Measurements from ENCODE around the gene SLC35F1.
A peak's percentile ranks its signal among the peaks of the same experiment; 100 is the strongest.

SLC35F1 gene

DNA sequence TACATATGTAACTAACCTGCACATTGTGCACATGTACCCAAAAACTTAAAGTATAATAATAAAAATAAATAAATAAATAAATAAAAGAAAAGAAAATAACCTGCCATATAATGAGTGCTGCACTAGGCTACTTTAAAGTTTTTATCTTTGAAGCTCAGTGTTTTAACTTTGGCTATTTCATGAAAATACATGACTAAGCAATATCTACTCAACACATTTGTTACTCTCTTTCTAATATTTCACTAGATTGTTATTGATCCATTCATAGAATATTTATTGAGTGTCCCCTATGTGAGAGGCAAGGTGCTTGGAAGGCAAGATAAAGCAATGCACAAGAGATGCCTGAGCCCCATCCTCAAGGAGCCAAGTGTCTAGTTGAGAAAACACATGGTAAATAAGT is 221.7 kb downstream of the SLC35F1 start:
- no peak for DNase-seq

DNA sequence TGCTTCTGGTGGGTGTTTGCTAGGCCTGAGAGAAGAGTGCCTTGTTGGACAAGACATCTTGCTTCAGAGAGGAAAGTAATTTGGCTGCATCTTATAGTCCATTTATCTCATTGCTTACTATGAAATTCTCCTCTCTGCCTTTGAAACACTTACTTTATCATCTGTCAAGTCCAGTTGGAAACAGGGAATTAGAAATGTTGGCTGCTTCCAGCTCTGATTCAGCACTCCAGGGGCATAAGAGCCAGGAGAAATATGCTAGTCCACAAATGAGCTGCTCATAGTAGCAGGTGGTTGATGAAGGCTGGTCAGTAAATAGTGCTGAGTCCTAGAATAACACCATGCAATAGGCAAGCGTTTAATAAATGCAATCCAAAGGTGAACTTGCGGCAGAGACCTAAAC is 227.1 kb downstream of the SLC35F1 start:
- no peak for DNase-seq

DNA sequence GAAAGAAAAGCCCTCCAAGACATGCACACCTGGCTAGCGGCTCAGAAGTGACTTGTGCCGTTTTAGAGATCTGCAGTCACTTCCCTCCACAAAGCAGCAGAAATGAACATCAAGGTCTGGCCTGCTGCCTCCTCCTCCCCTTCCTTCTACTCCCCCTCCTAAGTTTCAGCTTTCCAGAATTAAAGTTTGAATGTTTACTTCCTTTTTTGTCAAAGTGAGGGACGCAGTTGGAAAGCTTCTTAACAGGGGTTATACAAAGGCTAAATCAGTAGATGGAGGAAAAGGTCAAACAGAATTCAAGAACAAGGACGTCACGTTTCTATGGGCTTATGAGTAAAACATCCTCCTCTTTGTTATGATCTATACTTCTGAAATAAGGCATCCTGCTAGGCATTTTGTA is 227.7 kb downstream of the SLC35F1 start:
- DNase-seq, result no peak

DNA sequence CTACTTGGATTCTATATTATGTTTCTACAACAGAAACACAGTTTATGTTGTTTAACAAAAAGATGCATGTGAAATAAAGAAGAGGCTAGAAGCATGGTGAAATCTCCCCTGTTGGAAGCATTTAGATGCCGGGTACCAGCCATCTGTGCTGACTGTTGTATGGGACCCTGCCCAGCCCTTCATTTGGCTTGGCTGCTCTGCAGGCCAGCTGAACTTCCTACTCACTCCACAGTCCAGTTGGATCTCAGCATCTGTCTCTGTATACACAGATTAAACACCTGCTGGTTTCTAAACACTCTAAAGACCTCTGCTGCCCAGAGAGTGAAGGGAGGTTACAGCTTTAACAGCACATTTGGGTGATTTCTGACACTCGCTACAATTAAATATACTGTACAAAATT is 228.3 kb downstream of the SLC35F1 start:
- DNase-seq, result no peak

DNA sequence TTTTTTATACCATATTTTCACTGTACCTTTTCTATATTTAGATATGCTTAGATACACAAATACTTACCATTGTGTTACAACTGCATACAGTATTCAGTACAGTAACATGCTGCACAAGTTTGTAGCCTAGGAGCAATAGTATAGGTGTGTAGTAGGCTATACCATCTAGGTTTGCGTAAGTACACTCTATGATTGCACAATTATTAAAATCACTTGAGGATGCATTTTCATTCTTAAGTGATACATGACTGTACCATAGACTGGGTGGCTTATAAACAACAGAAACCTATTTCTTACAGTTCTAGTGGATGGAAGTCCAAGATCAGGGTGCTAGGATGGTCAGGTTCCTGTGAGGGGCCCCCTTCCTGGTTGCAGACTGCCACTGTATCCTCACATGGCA is 234.1 kb downstream of the SLC35F1 start:
- no peak for DNase-seq

DNA sequence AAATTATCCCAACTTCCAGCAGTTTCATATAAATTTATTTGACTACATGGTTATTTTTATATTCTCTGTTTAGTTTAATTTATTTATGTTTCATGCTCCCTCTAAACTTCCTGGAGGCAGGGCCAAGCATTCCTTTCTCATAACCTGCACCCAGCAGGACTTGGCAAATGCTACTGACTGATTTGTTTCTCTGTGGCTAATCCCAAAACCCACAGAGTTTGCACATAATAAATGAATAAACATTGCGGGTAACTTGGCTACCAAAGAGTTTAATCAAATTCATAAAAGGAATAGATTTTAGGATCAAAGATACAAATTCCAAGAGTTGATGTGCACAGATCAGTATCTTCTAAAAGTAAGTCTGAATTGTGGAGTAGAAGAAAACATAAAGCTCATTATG is 239.5 kb downstream of the SLC35F1 start:
- no peak for DNase-seq

DNA sequence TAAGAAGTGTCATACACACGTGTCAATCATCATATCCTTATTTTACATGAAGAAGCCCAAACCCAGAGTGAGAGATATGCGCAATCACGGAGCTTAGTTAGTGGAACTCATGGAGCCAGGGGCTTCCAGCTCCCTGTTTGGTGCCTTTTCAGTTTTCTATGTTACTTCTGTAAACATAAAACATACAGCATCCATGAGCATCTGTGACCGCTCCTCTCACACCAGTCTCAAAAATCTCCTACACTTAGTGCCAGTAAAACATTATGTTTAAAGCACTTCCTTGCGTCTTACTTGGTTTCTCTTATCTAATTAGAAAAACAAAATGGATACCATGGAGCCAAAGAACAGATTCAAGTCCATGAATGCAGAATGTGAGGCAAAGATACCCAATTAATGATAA is 240.4 kb downstream of the SLC35F1 start:
- no peak for DNase-seq

DNA sequence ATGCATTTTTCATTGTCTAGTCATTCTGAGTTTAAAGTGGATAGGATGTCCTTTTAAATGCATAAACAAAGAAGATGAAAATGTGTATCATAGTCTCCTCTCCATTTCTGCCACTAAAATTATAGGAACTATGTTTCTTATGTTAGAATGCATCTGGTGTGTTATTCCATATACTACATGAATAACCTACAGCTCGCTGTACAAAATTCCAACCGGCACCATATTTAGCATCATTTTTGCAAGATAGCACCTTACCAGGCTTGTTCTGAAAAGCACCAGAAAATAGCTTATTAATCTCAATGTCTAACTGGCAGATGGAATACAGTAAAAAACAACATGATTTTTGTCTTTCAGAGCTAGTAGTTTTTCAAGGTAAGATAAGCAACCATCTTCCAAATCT is 241.5 kb downstream of the SLC35F1 start:
- DNase-seq, result no peak

DNA sequence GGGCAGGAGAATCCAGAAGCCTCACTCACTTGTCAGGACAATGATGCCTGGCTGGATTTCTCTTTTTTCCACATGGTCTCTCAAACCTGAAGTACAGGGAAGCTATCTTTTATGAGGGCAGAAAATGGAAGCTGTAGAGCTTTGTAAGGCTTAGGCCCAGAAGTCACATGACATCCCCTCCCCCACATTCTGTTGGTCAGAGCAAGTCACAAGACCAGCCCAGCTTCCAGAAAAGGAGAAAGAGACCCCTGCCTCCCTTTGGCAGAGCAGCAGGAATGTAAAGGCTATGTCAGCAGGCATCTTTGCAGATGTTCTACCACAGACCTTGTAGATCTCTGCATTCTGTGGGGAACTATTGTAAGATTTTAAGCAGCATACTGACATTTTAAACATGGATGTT is 245.5 kb downstream of the SLC35F1 start:
- DNase-seq, result no peak

DNA sequence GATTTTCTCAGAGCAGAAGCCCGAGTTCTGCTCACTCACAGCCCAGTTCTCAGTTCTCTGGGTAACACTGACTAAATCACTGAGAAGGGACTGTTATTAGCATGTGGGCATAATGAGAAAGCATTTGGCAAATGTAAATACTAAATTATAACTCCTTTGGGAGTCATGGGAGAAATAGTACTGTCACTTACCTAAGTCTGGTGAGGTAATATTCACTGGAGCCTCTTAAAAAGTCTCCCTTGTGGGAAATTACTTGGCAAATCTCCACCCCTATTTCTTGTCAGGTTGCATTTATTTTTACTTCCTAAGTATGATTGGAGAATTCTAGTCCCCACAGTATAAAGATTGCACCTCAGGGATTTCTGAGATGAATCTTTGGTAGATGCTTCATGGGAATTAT is 254.3 kb downstream of the SLC35F1 start:
- no peak for DNase-seq

DNA sequence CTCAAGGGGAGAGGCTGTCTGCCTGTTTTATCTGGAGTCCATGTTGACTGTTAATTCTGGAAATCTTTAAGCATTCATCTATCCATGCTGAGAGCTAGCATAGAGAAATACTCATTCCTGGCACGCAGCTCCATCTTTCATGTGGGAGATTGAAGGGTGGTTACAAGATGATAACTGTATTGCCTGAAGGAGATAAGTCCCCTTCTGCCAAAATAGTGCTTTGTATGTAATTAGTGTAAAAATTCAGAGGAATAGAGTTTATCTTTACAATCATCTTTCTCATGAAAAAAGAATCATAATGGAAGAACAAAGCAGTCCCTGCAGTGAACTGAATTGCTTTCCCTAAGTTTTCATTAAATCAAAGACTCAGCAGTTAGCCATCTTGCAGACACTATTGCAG is 256.5 kb downstream of the SLC35F1 start:
- DNase-seq, result no peak

DNA sequence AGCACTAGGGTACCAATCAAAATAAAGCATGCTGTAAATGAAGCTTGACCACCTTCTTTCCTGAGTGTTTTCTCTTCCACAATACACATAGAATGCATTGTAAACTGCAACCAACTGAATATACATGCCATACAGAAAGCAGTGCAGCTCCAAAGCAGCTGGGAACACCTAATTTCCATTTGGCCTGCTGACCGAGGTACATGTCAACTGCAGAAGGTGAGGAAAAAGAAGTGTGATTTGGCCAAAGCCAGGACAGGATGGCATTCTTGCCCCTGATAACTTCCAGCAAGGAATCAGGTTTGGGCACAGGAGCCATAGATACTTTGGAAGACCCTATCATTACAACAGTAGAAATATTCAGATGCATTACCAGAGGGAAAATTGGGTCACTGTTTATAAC is 258.4 kb downstream of the SLC35F1 start:
- DNase-seq, result no peak

DNA sequence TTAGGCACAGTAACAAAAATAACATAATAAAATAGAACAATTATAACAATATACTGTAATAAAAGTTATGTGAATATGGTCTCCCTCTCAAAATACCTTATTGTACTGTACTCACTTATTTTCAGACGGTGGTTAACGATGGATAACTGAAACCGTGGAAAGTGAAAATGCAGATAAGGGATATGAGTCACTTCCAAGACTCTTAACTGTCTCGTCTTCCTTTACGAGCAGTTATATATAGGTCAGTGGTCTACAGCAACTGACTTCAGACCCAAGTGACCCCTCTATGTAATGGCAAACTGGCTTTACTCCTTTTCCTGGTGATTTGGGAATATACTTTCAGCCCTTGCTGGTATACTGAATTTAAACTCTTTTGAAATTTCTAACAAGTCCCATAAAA is 261.4 kb downstream of the SLC35F1 start:
- DNase-seq, result no peak

DNA sequence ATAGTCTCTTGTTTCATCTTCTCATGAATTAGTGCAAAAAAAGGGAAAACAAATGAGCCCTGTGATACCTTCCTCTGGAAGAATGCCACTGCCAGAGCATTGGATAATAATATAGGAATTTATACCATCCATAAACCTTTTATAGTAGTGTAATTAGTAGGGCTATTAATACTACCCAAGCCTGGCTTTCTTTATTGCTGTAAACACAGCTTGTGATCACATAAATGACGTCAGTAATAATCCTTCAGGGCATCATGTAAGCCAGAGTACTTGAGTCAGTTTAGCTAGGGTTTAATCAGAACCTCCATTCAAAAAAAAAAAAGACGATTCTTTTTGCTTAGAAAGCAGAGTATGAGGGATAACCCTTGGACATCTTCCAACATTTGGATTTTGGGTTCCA is 264.8 kb downstream of the SLC35F1 start:
- DNase-seq, result no peak

DNA sequence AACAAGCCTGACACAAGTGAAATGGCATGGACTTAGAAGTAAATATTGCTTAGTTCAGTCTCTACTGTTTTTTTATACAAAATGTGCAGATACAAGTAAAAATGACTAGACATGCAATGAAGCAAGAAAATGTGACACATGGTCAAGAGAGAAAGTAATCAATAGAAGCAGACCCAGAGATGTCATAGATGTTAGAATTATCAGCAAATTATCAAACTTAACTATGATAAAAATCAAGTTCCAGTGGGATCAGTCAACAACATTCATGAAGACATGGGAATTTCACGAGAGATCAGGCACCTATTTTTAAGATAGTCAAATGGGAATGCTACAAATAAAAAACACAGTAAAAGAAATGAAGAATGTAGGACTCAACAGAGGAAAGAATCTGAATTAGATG is 267.0 kb downstream of the SLC35F1 start:
- DNase-seq, result no peak

DNA sequence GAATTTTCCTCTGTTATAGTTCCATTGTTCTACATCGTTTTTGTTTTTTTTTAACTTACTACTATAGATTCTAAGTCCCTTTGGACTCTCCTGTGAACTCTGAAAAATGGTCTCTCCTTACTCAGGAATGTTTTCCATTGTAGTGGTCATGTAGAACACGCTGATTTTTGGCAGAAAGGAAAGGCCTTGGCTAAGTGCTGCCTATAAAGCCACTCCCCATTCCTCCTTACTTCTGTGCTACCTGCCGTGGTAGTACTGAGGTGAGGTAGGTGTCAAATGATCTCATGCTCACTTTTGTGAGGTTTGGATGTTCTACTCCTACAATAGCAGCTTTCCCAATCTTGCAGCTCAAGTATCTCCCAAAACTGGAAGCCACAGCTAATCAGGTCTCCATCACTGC is 270.7 kb downstream of the SLC35F1 start:
- no peak for DNase-seq

DNA sequence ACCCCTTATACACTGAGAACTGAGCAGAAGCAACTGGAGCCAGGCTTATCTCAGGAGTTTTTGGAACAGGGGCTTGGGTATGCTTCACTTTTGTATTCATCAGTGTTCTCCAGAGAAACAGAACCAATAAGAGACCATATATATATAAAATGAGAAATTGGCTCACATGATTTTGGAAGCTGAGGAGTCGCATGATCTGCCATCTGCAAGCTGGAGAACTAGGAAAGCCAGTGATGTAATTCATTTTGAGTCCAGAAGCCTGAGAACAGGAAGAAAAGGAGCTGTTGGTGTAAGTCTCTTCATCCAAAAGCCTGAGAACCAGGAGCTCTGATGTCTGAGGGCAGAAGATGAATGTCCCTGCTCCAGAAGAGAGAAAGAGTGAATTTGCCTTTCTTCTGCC is 272.0 kb downstream of the SLC35F1 start:
- DNase-seq, result no peak

DNA sequence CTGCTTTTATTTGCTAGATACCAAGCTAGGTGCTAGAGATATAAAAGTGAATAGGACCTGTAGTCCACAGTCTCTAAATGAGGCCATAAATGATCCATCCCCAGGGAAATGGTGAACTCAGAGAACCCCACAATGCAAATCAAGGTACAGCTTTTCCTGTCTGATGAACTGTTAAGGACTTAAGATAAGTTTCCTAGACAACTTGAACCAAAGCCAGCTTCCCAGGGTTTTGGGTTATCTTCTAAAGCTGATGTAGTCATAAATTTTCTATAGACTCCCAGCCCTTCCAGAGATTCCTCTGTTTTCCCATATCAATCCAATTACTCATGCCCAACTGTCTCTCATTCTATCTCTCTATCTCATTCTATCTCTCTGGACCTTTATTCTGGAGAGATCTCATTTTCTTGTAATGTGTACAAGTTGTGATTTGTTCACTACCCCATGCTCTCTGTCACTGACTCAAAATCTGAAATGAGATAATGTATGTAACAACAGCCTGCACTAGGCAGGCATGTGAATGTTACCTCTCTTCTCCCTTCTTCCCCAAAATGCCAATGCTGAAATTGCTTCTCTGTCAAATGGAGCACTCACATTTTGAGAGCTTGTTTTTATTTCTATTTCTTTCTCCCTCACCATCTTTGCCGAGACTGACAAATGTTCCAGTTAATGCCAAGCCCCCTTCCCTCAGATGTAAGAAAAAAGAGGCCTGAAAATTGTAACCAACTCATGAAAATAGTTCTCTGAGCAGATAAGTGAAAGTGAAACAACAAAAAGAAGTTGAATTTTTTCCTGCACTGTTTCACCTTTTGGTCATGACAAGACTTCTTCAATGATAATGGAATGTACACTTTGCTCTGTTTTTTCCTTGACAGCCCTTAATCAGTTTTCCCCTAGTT is 279.9 kb downstream of the SLC35F1 start:
- DNase-seq, result no peak

DNA sequence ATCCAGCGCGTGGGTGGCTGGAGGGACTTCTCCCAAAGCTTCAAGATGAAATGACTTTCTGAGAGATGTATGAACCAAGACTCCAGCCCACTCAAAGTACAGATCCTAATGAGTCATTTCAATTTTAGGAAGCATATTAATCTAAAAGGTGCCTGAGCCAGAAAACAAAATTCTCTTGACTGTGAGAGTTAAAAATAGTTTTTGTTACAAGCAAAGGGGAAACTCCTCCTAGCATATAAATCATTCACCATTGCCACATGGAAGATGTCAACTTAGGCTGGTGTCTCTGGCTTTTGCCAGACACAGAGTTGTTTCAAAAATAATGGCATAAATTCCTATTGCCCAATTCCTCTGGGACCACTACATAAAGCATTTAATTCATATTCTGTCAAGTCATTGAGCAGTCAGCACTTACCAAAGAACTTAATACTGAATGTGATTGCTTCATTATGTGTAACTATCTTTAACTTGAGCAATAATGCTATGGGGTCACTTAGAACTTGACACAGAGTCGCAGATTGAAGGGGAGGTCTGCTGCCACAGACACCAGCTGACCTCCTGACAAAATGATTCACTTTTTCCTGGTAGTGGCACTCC is 280.6 kb downstream of the SLC35F1 start:
- peak in 1 of 2 experiments; percentile 10 for DNase-seq

DNA sequence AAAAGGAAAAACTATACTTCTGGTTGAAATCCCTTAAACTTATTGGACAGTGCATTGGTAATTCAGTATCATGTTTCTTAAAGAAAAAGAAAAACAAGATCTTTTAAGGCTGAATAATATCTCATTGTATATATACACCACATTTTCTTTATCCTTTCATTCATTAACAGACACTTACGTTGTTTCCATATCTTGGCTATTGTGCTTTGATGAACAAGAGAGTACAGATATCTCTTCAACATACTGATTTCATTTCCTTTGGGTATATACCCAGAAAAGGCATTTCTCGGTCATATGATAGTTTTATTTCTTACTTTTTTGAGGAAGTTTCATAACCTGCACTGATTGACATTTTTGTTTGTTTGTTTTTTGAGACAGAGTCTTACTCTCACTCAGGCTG is 281.5 kb downstream of the SLC35F1 start:
- no peak for DNase-seq

DNA sequence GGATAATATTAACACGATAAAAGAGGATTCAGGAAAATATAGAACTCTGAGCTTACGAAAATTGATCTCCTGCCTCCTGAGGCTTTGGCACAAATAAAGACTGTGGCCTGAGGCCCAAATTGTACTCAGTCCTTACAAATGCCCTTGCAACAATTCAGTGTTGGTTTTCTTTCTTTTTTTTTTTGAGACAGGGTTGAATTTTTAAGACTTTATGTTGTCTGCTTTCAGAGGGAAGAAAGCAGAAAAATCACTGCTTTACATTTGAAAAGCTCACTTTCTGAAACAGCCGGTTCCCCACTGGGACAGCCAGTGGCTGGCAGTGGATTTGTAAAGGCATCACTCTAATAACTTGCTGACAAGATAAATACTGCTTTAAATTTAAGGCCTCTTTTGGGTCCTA is 290.5 kb downstream of the SLC35F1 start:
- no peak for DNase-seq

DNA sequence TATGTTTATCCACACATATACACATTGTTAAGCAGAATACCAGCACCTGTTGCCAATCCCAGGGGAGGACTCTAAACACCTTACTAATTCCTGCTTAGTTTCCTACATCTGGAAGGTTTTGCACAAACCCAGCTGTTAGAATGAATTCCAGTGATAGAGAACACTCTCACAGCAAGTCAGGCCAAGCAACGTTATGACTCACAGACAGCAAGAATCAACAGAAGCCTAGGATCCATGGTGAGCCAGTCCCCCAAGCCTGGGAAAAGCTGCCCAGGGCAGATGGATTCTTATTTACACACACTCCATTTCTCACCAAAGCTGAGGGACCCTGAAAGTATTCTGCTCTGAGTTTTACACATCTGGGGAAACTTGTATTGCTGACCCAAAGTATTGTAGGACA is 291.7 kb downstream of the SLC35F1 start:
- DNase-seq, result no peak

DNA sequence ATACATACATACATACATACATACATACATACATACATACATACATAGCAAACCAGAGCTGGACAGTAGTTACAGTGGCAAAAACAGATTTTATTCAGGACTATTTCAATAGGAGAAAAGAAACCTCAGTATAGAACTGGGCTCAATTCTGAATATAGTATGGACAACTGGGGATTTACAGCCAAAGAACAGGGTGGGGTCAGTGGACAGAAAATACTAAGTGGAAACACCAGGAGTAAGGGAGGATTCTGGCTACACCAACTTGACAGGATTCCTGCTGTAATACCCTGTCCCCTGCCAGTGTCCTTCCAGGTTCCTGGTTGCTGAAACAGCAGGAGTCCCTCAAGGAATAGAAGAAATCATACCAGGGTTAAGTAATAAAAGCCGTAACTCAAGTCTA is 293.1 kb downstream of the SLC35F1 start:
- DNase-seq, result no peak

DNA sequence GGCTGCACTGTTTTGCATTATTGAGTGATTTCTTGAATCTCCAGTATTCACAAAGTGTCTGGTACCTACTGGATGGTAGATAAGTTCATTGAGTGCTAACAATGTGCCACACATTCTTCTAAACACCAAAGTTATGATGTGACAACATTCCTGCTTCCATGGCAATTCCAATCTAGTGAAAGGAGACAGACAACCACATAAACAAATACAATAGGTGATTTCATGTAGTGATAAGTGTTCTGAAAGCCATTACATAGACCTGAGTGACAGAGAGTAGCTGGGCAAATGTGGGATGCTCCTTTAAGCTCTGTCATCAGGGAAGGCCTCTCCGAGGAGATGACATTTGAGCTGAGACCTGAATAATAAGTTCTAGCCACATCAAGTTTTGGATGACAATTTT is 295.5 kb downstream of the SLC35F1 start:
- DNase-seq, result no peak

DNA sequence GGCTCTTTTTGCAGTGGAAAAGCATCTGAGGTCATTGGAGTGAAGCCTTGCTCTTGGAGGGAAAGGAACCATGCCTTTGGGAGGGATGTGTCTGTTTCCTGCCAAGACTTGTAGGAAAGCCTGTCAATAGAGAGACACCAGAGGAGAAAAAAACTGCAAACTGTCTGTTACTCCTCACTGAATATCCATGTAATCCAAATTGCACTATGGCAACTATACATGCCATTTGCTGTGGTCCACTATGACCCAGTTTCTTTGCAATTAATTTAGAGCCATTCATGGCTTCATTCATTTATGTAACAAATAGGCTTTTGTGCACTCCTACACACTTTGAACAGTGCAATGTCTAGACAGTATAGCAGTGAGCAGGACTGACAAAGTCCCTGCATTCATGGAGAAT is 296.5 kb downstream of the SLC35F1 start:
- DNase-seq, result no peak

Data from stimulated activated CD4-positive, alpha-beta T cell treated with anti-CD3 and anti-CD28 coated beads, Interleukin-4, amount 100 ng/mL, for 4 hours (primary cell).